NCI-H2227 (cell line): Measurements from ENCODE around the gene POLR2J.
"Not testable (repeated sequence)": the region's sequence is repeated elsewhere in the genome, so short reads cannot be mapped to it uniquely, and the experiment has no call there.

Source experiments
- DNase-seq: peaks from one replicate; lab custom pipeline; 2025; ENCODE audit not compliant: unreplicated experiment; lab: John Stamatoyannopoulos, UW

Gene POLR2J

GRCh38 chr7:102494473-102495149 is 15.9 kb upstream of the POLR2J start:
- DNase-seq = not testable (repeated sequence)

- not testable (repeated sequence) for DNase-seq
Measured at GRCh38 chr7:102494026-102494425, 15.3 kb upstream of the POLR2J start.

- DNase-seq = not testable (repeated sequence)
Measured at GRCh38 chr7:102493220-102493935, 14.7 kb upstream of the POLR2J start.

- not testable (repeated sequence) for DNase-seq
Measured at GRCh38 chr7:102490529-102491075, 11.9 kb upstream of the POLR2J start.

GRCh38 chr7:102484317-102484716 is 5.6 kb upstream of the POLR2J start:
- DNase-seq = not testable (repeated sequence)

- not testable (repeated sequence) for DNase-seq
Measured at GRCh38 chr7:102481962-102482361, 3.2 kb upstream of the POLR2J start.

- not testable (repeated sequence) for DNase-seq
Measured at GRCh38 chr7:102479982-102480637, 1.4 kb upstream of the POLR2J start.

- DNase-seq = not testable (repeated sequence)
Measured at GRCh38 chr7:102479209-102479584, 475 bp upstream of the POLR2J start.

GRCh38 chr7:102474736-102475435 is 3.8 kb downstream of the POLR2J start:
- not testable (repeated sequence) for DNase-seq

GRCh38 chr7:102474116-102474515 is 4.6 kb downstream of the POLR2J start:
- not testable (repeated sequence) for DNase-seq

- no peak for DNase-seq
Measured at GRCh38 chr7:102473271-102473991, 5.3 kb downstream of the POLR2J start.

- DNase-seq = no peak
Measured at GRCh38 chr7:102472126-102473041, 6.3 kb downstream of the POLR2J start.

- no peak for DNase-seq
Measured at GRCh38 chr7:102471791-102472125, 7.0 kb downstream of the POLR2J start.

GRCh38 chr7:102469972-102470825 is 8.5 kb downstream of the POLR2J start:
- no peak for DNase-seq

GRCh38 chr7:102469351-102469971 is 9.3 kb downstream of the POLR2J start:
- DNase-seq = no peak

- DNase-seq = no peak
Measured at GRCh38 chr7:102468478-102469350, 10.0 kb downstream of the POLR2J start.
